ENCODE results near the gene BRI3.

BRI3 gene

GRCh38 chr7:98301693-98302470 is 20.4 kb downstream of the BRI3 start:
- ChIA-PET CTCF (no interaction called here), POLR2A (no interaction called here)
- DNase-seq (ENCODE audit: extremely low spot score): no peak
- no peak for TF ChIP-seq SUZ12 (IDR thresholded peaks at IDR 0.05)
- no peak for TF ChIP-seq CTBP1 (IDR thresholded peaks at IDR 0.05; ENCODE audit: borderline replicate concordance)
- no peak for TF ChIP-seq BHLHE40 (IDR thresholded peaks at IDR 0.05; ENCODE audit: borderline replicate concordance)
- no peak for TF ChIP-seq PKNOX1 (IDR thresholded peaks at IDR 0.05)
- TF ChIP-seq TARDBP (IDR thresholded peaks at IDR 0.05): no peak
- TF ChIP-seq NFRKB (IDR thresholded peaks at IDR 0.05): no peak
- TF ChIP-seq LEF1 (IDR thresholded peaks at IDR 0.05; ENCODE audit: borderline replicate concordance): no peak
- no peak for TF ChIP-seq FOXK2 (IDR thresholded peaks at IDR 0.05)
- TF ChIP-seq ZNF384 (IDR thresholded peaks at IDR 0.05): no peak
- TF ChIP-seq FOXA1 (IDR thresholded peaks at IDR 0.05): no peak
- TF ChIP-seq SP1 (IDR thresholded peaks at IDR 0.05): no peak

- POLR2A ChIA-PET: no interaction called here
- TF ChIP-seq ZNF384 (IDR thresholded peaks at IDR 0.05): no peak
- TF ChIP-seq LEF1 (IDR thresholded peaks at IDR 0.05; ENCODE audit: borderline replicate concordance): no peak
- TF ChIP-seq SUZ12 (IDR thresholded peaks at IDR 0.05): no peak
- TF ChIP-seq NFRKB (IDR thresholded peaks at IDR 0.05): no peak
- TF ChIP-seq SP1 (IDR thresholded peaks at IDR 0.05): no peak
- TF ChIP-seq ARNT (IDR thresholded peaks at IDR 0.05): no peak
- TF ChIP-seq FOXM1 (IDR thresholded peaks at IDR 0.05; ENCODE audit: borderline replicate concordance): no peak
- no peak for TF ChIP-seq CTBP1 (IDR thresholded peaks at IDR 0.05; ENCODE audit: borderline replicate concordance)
- TF ChIP-seq PKNOX1 (IDR thresholded peaks at IDR 0.05): no peak
- CTCF ChIA-PET: no interaction called here
- DNase-seq (ENCODE audit: extremely low spot score): no peak
Observed at GRCh38 chr7:98303176-98303865, 21.8 kb downstream of the BRI3 start.

GRCh38 chr7:98303906-98304305 is 22.4 kb downstream of the BRI3 start:
- ChIA-PET POLR2A (no interaction called here), CTCF (no interaction called here)
- DNase-seq (ENCODE audit: extremely low spot score): no peak
- no peak for TF ChIP-seq BHLHE40 (IDR thresholded peaks at IDR 0.05; ENCODE audit: borderline replicate concordance)
- no peak for TF ChIP-seq FOXK2 (IDR thresholded peaks at IDR 0.05)
- TF ChIP-seq SUZ12 (IDR thresholded peaks at IDR 0.05): no peak
- TF ChIP-seq FOXA1 (IDR thresholded peaks at IDR 0.05): no peak
- no peak for TF ChIP-seq HDGF (IDR thresholded peaks at IDR 0.05; ENCODE audit: borderline replicate concordance)
- no peak for TF ChIP-seq ARNT (IDR thresholded peaks at IDR 0.05)
- no peak for TF ChIP-seq PKNOX1 (IDR thresholded peaks at IDR 0.05)
- no peak for TF ChIP-seq FOXM1 (IDR thresholded peaks at IDR 0.05; ENCODE audit: borderline replicate concordance)
- TF ChIP-seq LEF1 (IDR thresholded peaks at IDR 0.05; ENCODE audit: borderline replicate concordance): no peak
- no peak for TF ChIP-seq CTBP1 (IDR thresholded peaks at IDR 0.05; ENCODE audit: borderline replicate concordance)
- TF ChIP-seq L3MBTL2 (conservative IDR thresholded peaks at IDR 0.05): no peak
- no peak for TF ChIP-seq SP1 (IDR thresholded peaks at IDR 0.05)
- TF ChIP-seq ELF4 (IDR thresholded peaks at IDR 0.05): no peak
- TF ChIP-seq TARDBP (IDR thresholded peaks at IDR 0.05): no peak
- no peak for TF ChIP-seq NFRKB (IDR thresholded peaks at IDR 0.05)
- no peak for TF ChIP-seq ZNF384 (IDR thresholded peaks at IDR 0.05)

- POLR2A ChIA-PET: no interaction called here
- DNase-seq (ENCODE audit: extremely low spot score): no peak
- TF ChIP-seq ELF4 (IDR thresholded peaks at IDR 0.05) (no peak), L3MBTL2 (conservative IDR thresholded peaks at IDR 0.05) (no peak), ARNT (IDR thresholded peaks at IDR 0.05) (no peak), SP1 (IDR thresholded peaks at IDR 0.05) (no peak), NFRKB (IDR thresholded peaks at IDR 0.05) (no peak), LEF1 (IDR thresholded peaks at IDR 0.05; ENCODE audit: borderline replicate concordance) (no peak), TARDBP (IDR thresholded peaks at IDR 0.05) (no peak), HDGF (IDR thresholded peaks at IDR 0.05; ENCODE audit: borderline replicate concordance) (no peak), CTBP1 (IDR thresholded peaks at IDR 0.05; ENCODE audit: borderline replicate concordance) (no peak), FOXM1 (IDR thresholded peaks at IDR 0.05; ENCODE audit: borderline replicate concordance) (no peak), PKNOX1 (IDR thresholded peaks at IDR 0.05) (no peak), FOXA1 (IDR thresholded peaks at IDR 0.05) (no peak), ZNF384 (IDR thresholded peaks at IDR 0.05) (no peak), FOXK2 (IDR thresholded peaks at IDR 0.05) (no peak)
- CTCF ChIA-PET: interaction anchor here (0.6 to 0.7 kb wide), 2 partner anchors 96 to 1928 kb away, joined by 4 to 6 read pairs; no protein-coding TSS in a partner anchor
Observed at GRCh38 chr7:98305951-98306535, 24.6 kb downstream of the BRI3 start.

- no peak for DNase-seq (ENCODE audit: extremely low spot score)
- ChIA-PET CTCF (no interaction called here), POLR2A (no interaction called here)
- TF ChIP-seq ELF4 (IDR thresholded peaks at IDR 0.05): no peak
- TF ChIP-seq FOXM1 (IDR thresholded peaks at IDR 0.05; ENCODE audit: borderline replicate concordance): no peak
- TF ChIP-seq PKNOX1 (IDR thresholded peaks at IDR 0.05): no peak
- no peak for TF ChIP-seq CTBP1 (IDR thresholded peaks at IDR 0.05; ENCODE audit: borderline replicate concordance)
- TF ChIP-seq HDGF (IDR thresholded peaks at IDR 0.05; ENCODE audit: borderline replicate concordance): no peak
- TF ChIP-seq LEF1 (IDR thresholded peaks at IDR 0.05; ENCODE audit: borderline replicate concordance): no peak
- TF ChIP-seq SP1 (IDR thresholded peaks at IDR 0.05): no peak
- no peak for TF ChIP-seq SUZ12 (IDR thresholded peaks at IDR 0.05)
- TF ChIP-seq FOXK2 (IDR thresholded peaks at IDR 0.05): no peak
- no peak for TF ChIP-seq L3MBTL2 (conservative IDR thresholded peaks at IDR 0.05)
- no peak for TF ChIP-seq TARDBP (IDR thresholded peaks at IDR 0.05)
- TF ChIP-seq ZNF384 (IDR thresholded peaks at IDR 0.05): no peak
- no peak for TF ChIP-seq BHLHE40 (IDR thresholded peaks at IDR 0.05; ENCODE audit: borderline replicate concordance)
- TF ChIP-seq NFRKB (IDR thresholded peaks at IDR 0.05): no peak
- TF ChIP-seq FOXA1 (IDR thresholded peaks at IDR 0.05): no peak
- TF ChIP-seq ARNT (IDR thresholded peaks at IDR 0.05): no peak
Observed at GRCh38 chr7:98307971-98308466, 26.5 kb downstream of the BRI3 start.
